Activated CD4-positive, alpha-beta T cell treated with anti-CD3 and anti-CD28 coated beads, Interleukin-2, amount 50 U/mL, for 4 hours (primary cell): ENCODE measurements around the gene ST6GALNAC1.

ENCODE experiments used
- DNase-seq, 2 experiments: peaks; one replicate each; pipeline ENCODE4 v3.0.0-alpha.2; 2020

The ST6GALNAC1 gene

GRCh38 chr17:76643553-76644148, at the start of gene ST6GALNAC1:
TSS of gene ST6GALNAC1 (minus strand) at chr17:76643757. CDS start at chr17:76643638, 119 bp downstream.
- peak in 1 of 2 experiments; percentile 19 for DNase-seq

GRCh38 chr17:76691379-76692191, 48.0 kb upstream of the ST6GALNAC1 start:
- DNase-seq, result no peak

GRCh38 chr17:76690596-76691280, 47.2 kb upstream of the ST6GALNAC1 start:
- no peak for DNase-seq

GRCh38 chr17:76689859-76690258, 46.3 kb upstream of the ST6GALNAC1 start:
- DNase-seq, result no peak

GRCh38 chr17:76688165-76688622, 44.6 kb upstream of the ST6GALNAC1 start:
- DNase-seq, result no peak

- DNase-seq, result no peak
Observed at GRCh38 chr17:76687298-76688164, 44.0 kb upstream of the ST6GALNAC1 start.

- no peak for DNase-seq
Observed at GRCh38 chr17:76686538-76687297, 43.2 kb upstream of the ST6GALNAC1 start.

- no peak for DNase-seq
Observed at GRCh38 chr17:76685846-76686245, 42.3 kb upstream of the ST6GALNAC1 start.

- DNase-seq, result no peak
Observed at GRCh38 chr17:76685366-76685765, 41.8 kb upstream of the ST6GALNAC1 start.

- no peak for DNase-seq
Observed at GRCh38 chr17:76684756-76685155, 41.2 kb upstream of the ST6GALNAC1 start.

- no peak for DNase-seq
Observed at GRCh38 chr17:76683921-76684745, 40.6 kb upstream of the ST6GALNAC1 start.

GRCh38 chr17:76683011-76683755, 39.6 kb upstream of the ST6GALNAC1 start:
- DNase-seq, result no peak

- no peak for DNase-seq
Observed at GRCh38 chr17:76682296-76682695, 38.7 kb upstream of the ST6GALNAC1 start.

- DNase-seq, result peak; percentile 64 to 71
Observed at GRCh38 chr17:76681222-76682137, 37.9 kb upstream of the ST6GALNAC1 start.

- no peak for DNase-seq
Observed at GRCh38 chr17:76679239-76679638, 35.7 kb upstream of the ST6GALNAC1 start.

GRCh38 chr17:76678330-76678729, 34.8 kb upstream of the ST6GALNAC1 start:
- peak in 1 of 2 experiments; percentile 9 for DNase-seq

- DNase-seq, result no peak
Observed at GRCh38 chr17:76677406-76677805, 33.8 kb upstream of the ST6GALNAC1 start.

- no peak for DNase-seq
Observed at GRCh38 chr17:76676629-76677028, 33.1 kb upstream of the ST6GALNAC1 start.

- no peak for DNase-seq
Observed at GRCh38 chr17:76675648-76676047, 32.1 kb upstream of the ST6GALNAC1 start.
